Naive thymus-derived CD4-positive, alpha-beta T cell (primary cell): ENCODE results near the gene PCDHB7. TPM values are rescaled to one million over a fixed set of nuclear protein-coding genes. Genes with fewer than 3 reads are reported as not detected.
"Not testable (repeated sequence)": the region's sequence is repeated elsewhere in the genome, so short reads cannot be mapped to it uniquely, and the experiment has no call there.

Experiments
- ATAC-seq: fragments of 150-1000 bp; cut with Tn5 transposase; 2 replicates; pipeline ENCODE4 v1.10.0; 2021; ENCODE audit warnings: mild to moderate bottlenecking, moderate library complexity
- CTCF ChIA-PET: fragments of 350-600 bp; sonication (Branson Sonifier 250); formaldehyde crosslinking; loops from one replicate; lab custom pipeline; 2021; ENCODE audit warnings: antibody characterized with exemption; lab: Charles Lee
- POLR2A ChIA-PET: fragments of 350-600 bp; sonication (Branson Sonifier 250); formaldehyde crosslinking; loops from one replicate; lab custom pipeline; 2021; ENCODE audit warnings: antibody characterized with exemption, inconsistent platforms; lab: Charles Lee
- DNase-seq, 9 donors: peaks; one replicate each; pipeline versions ENCODE4 v3.0.0 to v3.0.0-alpha.2; 2020 to 2022; ENCODE audit warnings: mixed read lengths in 1 of 9
- H3K27ac ChIP-seq: one replicate; pipeline ENCODE4 v1.7.0; 2013; ENCODE audit warnings: mild to moderate bottlenecking, low read depth, low read length, moderate library complexity
- H3K27me3 ChIP-seq, 2 donors: one replicate each; pipeline ENCODE4 v1.7.0; 2013; ENCODE audit warnings: low read length in 2 of 2, mild to moderate bottlenecking in 2 of 2, moderate library complexity in 2 of 2; ENCODE audit not compliant: control insufficient read depth in 2 of 2, insufficient read depth in 2 of 2
- H3K36me3 ChIP-seq, 3 experiments: 1 replicate in 2 of 3; 2 replicates in 1 of 3; pipeline ENCODE4 v1.7.0; 2013; ENCODE audit warnings: low read length in 3 of 3, mild to moderate bottlenecking in 3 of 3, moderate library complexity in 1 of 3; ENCODE audit not compliant: insufficient read depth in 3 of 3, control insufficient read depth in 2 of 3
- H3K4me1 ChIP-seq, 2 donors: one replicate each; pipeline ENCODE4 v1.7.0; 2013; ENCODE audit warnings: low read length in 2 of 2, mild to moderate bottlenecking in 2 of 2, moderate library complexity in 1 of 2; ENCODE audit not compliant: control insufficient read depth in 2 of 2, insufficient read depth in 2 of 2
- H3K4me3 ChIP-seq: 2 replicates; pipeline ENCODE4 v1.7.0; 2013; ENCODE audit warnings: mild to moderate bottlenecking, low read length
- H3K9me3 ChIP-seq, 3 experiments: 1 replicate in 2 of 3; 2 replicates in 1 of 3; pipeline ENCODE4 v1.7.0; 2013; ENCODE audit warnings: low read length in 3 of 3; ENCODE audit not compliant: control insufficient read depth in 2 of 3
- H3K27ac Mint-ChIP-seq, 9 donors: one replicate each; pipeline ENCODE4 v1.8.0; 2020 to 2022; ENCODE audit warnings: mixed read lengths in 9 of 9, mild to moderate bottlenecking in 8 of 9, moderate library complexity in 5 of 9, inconsistent platforms in 2 of 9
- H3K27me3 Mint-ChIP-seq, 5 donors: one replicate each; pipeline ENCODE4 v1.8.0; 2021 to 2022; ENCODE audit warnings: mixed read lengths in 5 of 5, mild to moderate bottlenecking in 1 of 5
- H3K36me3 Mint-ChIP-seq, 5 donors: one replicate each; pipeline ENCODE4 v1.8.0; 2020 to 2022; ENCODE audit warnings: mixed read lengths in 5 of 5, mild to moderate bottlenecking in 3 of 5, inconsistent platforms in 1 of 5
- H3K4me1 Mint-ChIP-seq, 7 donors: one replicate each; pipeline ENCODE4 v1.8.0; 2020 to 2022; ENCODE audit warnings: mixed read lengths in 7 of 7, mild to moderate bottlenecking in 3 of 7, inconsistent platforms in 1 of 7
- H3K4me3 Mint-ChIP-seq, 10 donors: one replicate each; pipeline ENCODE4 v1.8.0; 2020 to 2022; ENCODE audit warnings: mild to moderate bottlenecking in 10 of 10, mixed read lengths in 10 of 10, moderate library complexity in 6 of 10, inconsistent platforms in 2 of 10
- H3K9me3 Mint-ChIP-seq, 11 donors: one replicate each; pipeline ENCODE4 v1.8.0; 2020 to 2022; ENCODE audit warnings: mixed read lengths in 11 of 11, mild to moderate bottlenecking in 4 of 11, inconsistent platforms in 1 of 11, moderate library complexity in 1 of 11
- intact Hi-C, 2 donors: fragments of 100-400 bp; cut with micrococcal nuclease; formaldehyde crosslinking; loops; one replicate each; pipeline ENCODE4 v1.15.1; 2023
- polyA plus RNA-seq, 2 donors: library from polyadenylated mRNA; unstranded; fragments of 300-500 nt; fragmentation: Illumina TruSeq; gene quantifications; one replicate each; pipeline ENCODE4 v1.2.3, GENCODE V29; 2021
- total RNA-seq, 6 experiments: library from RNA in 5 of 6; stranded (reverse) in 5 of 6; gene quantifications; 1 replicate in 5 of 6; 2 replicates in 1 of 6; pipeline ENCODE4 v1.2.3 and lab custom pipeline; 2021 to 2026

Gene PCDHB7
- not detected for total RNA-seq
- not detected for polyA plus RNA-seq
- not detected for total RNA-seq (lab: John Stamatoyannopoulos, UW)

- Mint-ChIP-seq H3K36me3 (peaks cover 0 to 15% (median 3%) of the 10 kb centered on the region in 5 donors), H3K4me1 (peaks cover 0 to 6% (median 5%) of the 10 kb centered on the region in 7 donors), H3K9me3 (peaks cover 2 to 45% (median 12%) of the 10 kb centered on the region in 11 donors), H3K27me3 (peaks cover 0 to 56% (median 44%) of the 10 kb centered on the region in 5 donors), H3K27ac (no peak within 1 kb of the TSS), H3K4me3 (peak within 1 kb of the TSS in 4 of 10 donors; percentile 18 to 52 (median 25))
- DNase-seq (peak in 1 of 9 donors; percentile 22), ATAC-seq (no peak)
- Histone ChIP-seq H3K27ac (no peak within 1 kb of the TSS), H3K27me3 (peaks cover 0 to 9% of the 10 kb centered on the region in 2 donors), H3K4me3 (no peak within 1 kb of the TSS), H3K4me1 (no peaks in the 10 kb centered on the region), H3K36me3 (no peaks in the 10 kb centered on the region), H3K9me3 (peaks cover 0 to 17% (median 0%) of the 10 kb centered on the region in 3 experiments)
- ChIA-PET POLR2A (no interaction called here), CTCF (no interaction called here)
- intact Hi-C loops: no loop called here
Observed at GRCh38 chr5:141172381-141173204, at the start of gene PCDHB7. Gene PCDHB7, plus strand, starts transcription at chr5:141172644. Its CDS starts 192 bp downstream, at chr5:141172836.

- POLR2A ChIA-PET, H3K36me3 ChIP-seq, H3K27ac ChIP-seq, H3K4me1 ChIP-seq, DNase-seq, intact Hi-C loops, H3K4me3 Mint-ChIP-seq, H3K4me3 ChIP-seq, H3K27me3 ChIP-seq, ATAC-seq, CTCF ChIA-PET, H3K27ac Mint-ChIP-seq, H3K36me3 Mint-ChIP-seq, H3K4me1 Mint-ChIP-seq: not testable (repeated sequence)
- Mint-ChIP-seq H3K9me3 (peaks cover 0 to 40% (median 12%) of the 10 kb centered on the region in 11 donors), H3K27me3 (peaks cover 5 to 43% (median 35%) of the 10 kb centered on the region in 5 donors)
- H3K9me3 ChIP-seq: peaks cover 0 to 12% (median 0%) of the 10 kb centered on the region in 3 experiments
Observed at GRCh38 chr5:141123396-141124135, 48.9 kb upstream of the PCDHB7 start.

- Mint-ChIP-seq H3K4me1 (no peaks in the 10 kb centered on the region), H3K27ac (no peak overlapping the region), H3K9me3 (peaks cover 0 to 38% (median 16%) of the 10 kb centered on the region in 11 donors), H3K4me3 (no peak overlapping the region), H3K27me3 (peaks cover 5 to 47% (median 30%) of the 10 kb centered on the region in 5 donors), H3K36me3 (peaks cover 0 to 7% (median 6%) of the 10 kb centered on the region in 5 donors)
- Histone ChIP-seq H3K4me1 (no peaks in the 10 kb centered on the region), H3K36me3 (no peaks in the 10 kb centered on the region), H3K27me3 (no peaks in the 10 kb centered on the region), H3K4me3 (no peak overlapping the region), H3K27ac (no peak overlapping the region), H3K9me3 (peaks cover 0 to 6% (median 0%) of the 10 kb centered on the region in 3 experiments)
- ATAC-seq (no peak), DNase-seq (no peak)
- ChIA-PET CTCF (no interaction called here), POLR2A (no interaction called here)
- intact Hi-C loops: no loop called here
Observed at GRCh38 chr5:141127305-141127704, 45.1 kb upstream of the PCDHB7 start.

- intact Hi-C loops: no loop called here
- ChIA-PET CTCF (interaction anchor here (0.6 to 1.3 kb wide), 2 partner anchors 136 to 428 kb away, joined by 3 to 5 read pairs; no protein-coding TSS in a partner anchor), POLR2A (no interaction called here)
- peaks cover 0 to 9% (median 5%) of the 10 kb centered on the region in 7 donors for H3K4me1 Mint-ChIP-seq
- peak within 1 kb of the TSS; percentile 29 for H3K4me3 ChIP-seq
- no peaks in the 10 kb centered on the region for H3K27me3 ChIP-seq
- H3K27ac Mint-ChIP-seq: no peak within 1 kb of the TSS
- no peaks in the 10 kb centered on the region for H3K4me1 ChIP-seq
- ATAC-seq: no peak
- H3K4me3 Mint-ChIP-seq: peak within 1 kb of the TSS; percentile 16 to 78 (median 67)
- H3K27ac ChIP-seq: no peak within 1 kb of the TSS
- H3K27me3 Mint-ChIP-seq: peaks cover 0 to 63% (median 48%) of the 10 kb centered on the region in 5 donors
- peaks cover 2 to 30% (median 3%) of the 10 kb centered on the region in 5 donors for H3K36me3 Mint-ChIP-seq
- peaks cover 0 to 16% (median 0%) of the 10 kb centered on the region in 3 experiments for H3K9me3 ChIP-seq
- peaks cover 3 to 80% (median 41%) of the 10 kb centered on the region in 11 donors for H3K9me3 Mint-ChIP-seq
- no peak for DNase-seq
- no peaks in the 10 kb centered on the region for H3K36me3 ChIP-seq
Observed at GRCh38 chr5:141135030-141135717, 37.3 kb upstream of the PCDHB7 start, which contains the start of gene PCDHB5. Gene PCDHB5, plus strand, starts transcription at chr5:141135206. Its CDS starts 229 bp downstream, at chr5:141135435.

- Mint-ChIP-seq H3K4me1 (peaks cover 0 to 9% (median 5%) of the 10 kb centered on the region in 7 donors), H3K27me3 (peaks cover 0 to 62% (median 48%) of the 10 kb centered on the region in 5 donors), H3K9me3 (peaks cover 3 to 80% (median 41%) of the 10 kb centered on the region in 11 donors), H3K4me3 (peak overlapping the region in 7 of 10 donors; percentile 42 to 76 (median 70)), H3K36me3 (peaks cover 2 to 30% (median 3%) of the 10 kb centered on the region in 5 donors), H3K27ac (no peak overlapping the region)
- intact Hi-C loops: no loop called here
- Histone ChIP-seq H3K4me1 (no peaks in the 10 kb centered on the region), H3K36me3 (no peaks in the 10 kb centered on the region), H3K27me3 (no peaks in the 10 kb centered on the region), H3K4me3 (no peak overlapping the region), H3K9me3 (peaks cover 0 to 16% (median 0%) of the 10 kb centered on the region in 3 experiments), H3K27ac (no peak overlapping the region)
- DNase-seq (no peak), ATAC-seq (no peak)
- POLR2A ChIA-PET: no interaction called here
- CTCF ChIA-PET: interaction anchor here (1.3 kb wide), 1 partner anchor 428 kb away, joined by 5 read pairs; no protein-coding TSS in a partner anchor
Observed at GRCh38 chr5:141135718-141136266, 36.7 kb upstream of the PCDHB7 start.
